Keratinocyte (primary cell): ENCODE data around the gene UCN3. TPM values are rescaled to one million over a fixed set of nuclear protein-coding genes. Genes with fewer than 3 reads are reported as not detected.

Source experiments
- DNase-seq: peaks from one replicate; pipeline ENCODE4 v3.0.0-alpha.2; 2011; ENCODE audit warnings: low read depth, missing footprints, low spot score
- FAIRE-seq: peaks from 2 replicates; lab custom pipeline; 2011; peaks lifted over from hg19 to GRCh38; lab: Jason Lieb, UNC
- H2AFZ ChIP-seq: 2 replicates; pipeline ENCODE4 v1.6.0; 2012; ENCODE audit warnings: low read length, control low read depth, inconsistent platforms; ENCODE audit not compliant: control insufficient read depth
- H3K27ac ChIP-seq: 2 replicates; pipeline ENCODE4 v1.5.1; 2011; ENCODE audit warnings: low read length; ENCODE audit not compliant: control insufficient read depth, insufficient read depth
- H3K27me3 ChIP-seq: 3 replicates; pipeline ENCODE4 v1.6.0; 2011; ENCODE audit warnings: low read length; ENCODE audit not compliant: control insufficient read depth, insufficient read depth; ENCODE audit errors: extremely low read depth
- H3K36me3 ChIP-seq, 2 experiments: 2 replicates in 1 of 2; 3 replicates in 1 of 2; pipeline ENCODE4 v1.5.1; 2011; ENCODE audit warnings: low read length in 2 of 2, mild to moderate bottlenecking in 1 of 2; ENCODE audit not compliant: control insufficient read depth in 2 of 2, insufficient read depth in 2 of 2; ENCODE audit errors: extremely low read depth in 1 of 2
- H3K4me1 ChIP-seq: 3 replicates; pipeline ENCODE4 v1.5.1; 2011; ENCODE audit warnings: low read length; ENCODE audit not compliant: control insufficient read depth, insufficient read depth; ENCODE audit errors: extremely low read depth
- H3K4me2 ChIP-seq: 3 replicates; pipeline ENCODE4 v1.6.0; 2011; ENCODE audit warnings: low read depth, low read length; ENCODE audit not compliant: control insufficient read depth, insufficient read depth; ENCODE audit errors: extremely low read depth
- H3K4me3 ChIP-seq, 3 experiments: fragments of 200-600 bp in 1 of 3; sonication (generic) in 1 of 3; 2 replicates in 2 of 3; 3 replicates in 1 of 3; pipeline ENCODE4 v1.5.1; 2011 to 2016; ENCODE audit warnings: low read length in 3 of 3, mild to moderate bottlenecking in 3 of 3, control low read depth in 2 of 3, inconsistent platforms in 1 of 3, low read depth in 1 of 3, mixed read lengths in 1 of 3, mixed run types in 1 of 3, moderate library complexity in 1 of 3; ENCODE audit not compliant: control insufficient read depth in 2 of 3, insufficient read depth in 2 of 3; ENCODE audit errors: extremely low read depth in 1 of 3
- H3K79me2 ChIP-seq: 2 replicates; pipeline ENCODE4 v1.6.0; 2012; ENCODE audit warnings: low read length; ENCODE audit not compliant: control insufficient read depth, insufficient read depth
- H3K9ac ChIP-seq: 3 replicates; pipeline ENCODE4 v1.6.0; 2011; ENCODE audit warnings: low read length; ENCODE audit not compliant: control insufficient read depth, insufficient read depth; ENCODE audit errors: extremely low read depth
- H3K9me1 ChIP-seq: 3 replicates; pipeline ENCODE4 v1.6.0; 2011; ENCODE audit warnings: low read length; ENCODE audit not compliant: control insufficient read depth, insufficient read depth; ENCODE audit errors: extremely low read depth
- H3K9me3 ChIP-seq: 2 replicates; pipeline ENCODE4 v1.5.1; 2012; ENCODE audit warnings: low read depth, low read length; ENCODE audit not compliant: control insufficient read depth
- H4K20me1 ChIP-seq: 3 replicates; pipeline ENCODE4 v1.6.0; 2011; ENCODE audit warnings: low read length; ENCODE audit not compliant: control insufficient read depth, insufficient read depth; ENCODE audit errors: extremely low read depth
- CTCF ChIP-seq, 3 experiments: IDR thresholded peaks in 1 of 3; conservative IDR thresholded peaks in 1 of 3; optimal IDR thresholded peaks in 1 of 3; 2 replicates in 2 of 3; 3 replicates in 1 of 3; pipeline versions ENCODE3 to v1.5.1; 2011; ENCODE audit warnings: low read length in 3 of 3, mild to moderate bottlenecking in 3 of 3, moderate library complexity in 2 of 3, control low read depth in 1 of 3, inconsistent platforms in 1 of 3; ENCODE audit not compliant: insufficient read depth in 2 of 3; ENCODE audit errors: extremely low read depth in 1 of 3
- EZH2 ChIP-seq: IDR thresholded peaks from one replicate; pipeline ENCODE4 v1.6.1; 2012; ENCODE audit warnings: inconsistent platforms, mild to moderate bottlenecking, low read length, moderate library complexity
- dilution Hi-C: fragments of 300-500 bp; cut with MboI; formaldehyde crosslinking; loops from one replicate; pipeline ENCODE4 v1.7.0; 2020; ENCODE audit warnings: low sequenced_read_pairs; ENCODE audit not compliant: extremely low pct_ligation_motif_present
- polyA plus RNA-seq, 5 experiments: library from polyadenylated mRNA; depleted of rRNA in 3 of 5; stranded (reverse) in 3 of 5; stranded (forward) in 1 of 5; unstranded in 1 of 5; fragments of >200 nt; gene quantifications; 1 replicate in 1 of 5; 2 replicates in 3 of 5; 3 replicates in 1 of 5; pipeline versions ENCODE4 v1.2.1 to v1.2.3, GENCODE V29; 2011 to 2012; ENCODE audit warnings: missing spikeins in 2 of 5, low read depth in 1 of 5, low replicate concordance in 1 of 5

The UCN3 gene
- polyA plus RNA-seq, 1 donor (not counting 4 experiments of a cell fraction or from before 2014, with no cell fraction given) = not detected

- FAIRE-seq = no peak
- H3K4me3 ChIP-seq = no peak overlapping the region
- no peak for TF ChIP-seq CTCF (optimal IDR thresholded peaks at IDR 0.05 in 1 of 3, IDR thresholded peaks at IDR 0.05 in 1 of 3, conservative IDR thresholded peaks at IDR 0.05 in 1 of 3; ENCODE audit: extremely low read depth in 1 of 3, insufficient read depth in 2 of 3, low read length in 3 of 3)
- TF ChIP-seq EZH2 = no peak
- no peak overlapping the region for H3K4me2 ChIP-seq
- no peak overlapping the region for H3K27ac ChIP-seq
- dilution Hi-C loops = no loop called here
- DNase-seq = no peak
- H3K4me1 ChIP-seq = no peaks in the 10 kb centered on the region
- H3K36me3 ChIP-seq = no peaks in the 10 kb centered on the region
- no peaks in the 10 kb centered on the region for H3K79me2 ChIP-seq
- H3K27me3 ChIP-seq = no peaks in the 10 kb centered on the region
- H3K9me3 ChIP-seq = no peaks in the 10 kb centered on the region
- H3K9me1 ChIP-seq = no peaks in the 10 kb centered on the region
- H2AFZ ChIP-seq = no peak overlapping the region
- no peaks in the 10 kb centered on the region for H4K20me1 ChIP-seq
- H3K9ac ChIP-seq = no peak overlapping the region
These were observed 30.4 kb downstream of the UCN3 start for GRCh38 chr10:5395168-5395567.

- Histone ChIP-seq H3K36me3 (no peaks in the 10 kb centered on the region), H2AFZ (no peak overlapping the region), H4K20me1 (no peaks in the 10 kb centered on the region), H3K9me3 (no peaks in the 10 kb centered on the region), H3K4me2 (no peak overlapping the region), H3K27ac (no peak overlapping the region), H3K79me2 (no peaks in the 10 kb centered on the region), H3K4me3 (no peak overlapping the region), H3K27me3 (no peaks in the 10 kb centered on the region), H3K9ac (no peak overlapping the region), H3K4me1 (no peaks in the 10 kb centered on the region), H3K9me1 (no peaks in the 10 kb centered on the region)
- DNase-seq (no peak), FAIRE-seq (no peak)
- dilution Hi-C loops = no loop called here
- no peak for TF ChIP-seq EZH2
- no peak for TF ChIP-seq CTCF (optimal IDR thresholded peaks at IDR 0.05 in 1 of 3, IDR thresholded peaks at IDR 0.05 in 1 of 3, conservative IDR thresholded peaks at IDR 0.05 in 1 of 3; ENCODE audit: extremely low read depth in 1 of 3, insufficient read depth in 2 of 3, low read length in 3 of 3)
These were observed 32.0 kb downstream of the UCN3 start for GRCh38 chr10:5396556-5397300.
